CD4-positive, alpha-beta memory T cell (primary cell): Measurements from ENCODE around the gene XK. TPM values are rescaled to one million over a fixed set of nuclear protein-coding genes. Genes with fewer than 3 reads are reported as not detected.

Experiments used
- polyA plus RNA-seq, 2 donors: library from polyadenylated mRNA; unstranded; fragments of 300-500 nt; fragmentation: Illumina TruSeq; gene quantifications; one replicate each; pipeline ENCODE4 v1.2.3, GENCODE V29; 2021
- total RNA-seq, 2 experiments: library from RNA; stranded (reverse); gene quantifications; one replicate each; pipeline ENCODE4 v1.2.3, GENCODE V29; 2021

XK gene
- total and polyA plus RNA-seq, 4 experiments from 2014 or later: not detected

Other genes with a start within 250 kb of the XK start
- under 1 TPM; 0.15 to 0.17 TPM for gene LANCL3, start 114.1 kb upstream of the XK start, total RNA-seq
- gene LANCL3, start 114.1 kb upstream of the XK start, polyA plus RNA-seq: under 1 TPM; 0.06 to 0.10 TPM
- 1 to 10 TPM; 6.3 to 8.1 TPM for gene CYBB, start 94.3 kb downstream of the XK start, total RNA-seq
- gene CYBB, start 94.3 kb downstream of the XK start, polyA plus RNA-seq: under 1 TPM; 0.05 to 0.94 TPM
- 10 to 100 TPM; 38.5 to 41.5 TPM for gene DYNLT3, start 161.8 kb downstream of the XK start, total RNA-seq
- gene DYNLT3, start 161.8 kb downstream of the XK start, polyA plus RNA-seq: 10 to 100 TPM; 53.3 to 71.8 TPM